ENCODE measurements around the gene KIF18B. TPM values are rescaled to one million over a fixed set of nuclear protein-coding genes. Genes with fewer than 3 reads are reported as not detected.

Gene KIF18B
- total and polyA plus RNA-seq, 2 of the 13 experiments (the other 11 are each of a cell fraction or from before 2014, with no cell fraction given): 15.2 to 15.3 TPM

GRCh38 chr17:44911133-44912001 is 36.2 kb downstream of the KIF18B start:
- Histone ChIP-seq H3K4me3 (replicated peaks in 1 of 3; ENCODE audit: insufficient read depth in 1 of 3, low read depth in 2 of 3, low read length in 3 of 3) (peak overlapping the region; percentile 29 to 63 (median 52); a peak in 4 of 6 replicates), H3K4me2 (ENCODE audit: low read depth, low read length) (peak overlapping the region; percentile 76), H3K27ac (ENCODE audit: extremely low read length, insufficient read depth, low read length) (no peak overlapping the region), H3K4me1 (ENCODE audit: insufficient read depth, low read length) (peaks cover 69% of the 10 kb centered on the region), H3K79me2 (ENCODE audit: insufficient read depth, low read length) (no peaks in the 10 kb centered on the region), H3K9ac (ENCODE audit: insufficient read depth, low read depth, low read length) (no peak overlapping the region), H3K9me3 (ENCODE audit: low read length) (no peaks in the 10 kb centered on the region), H2AFZ (ENCODE audit: low read length) (no peak overlapping the region), H3K36me3 (replicated peaks in 1 of 2; ENCODE audit: control insufficient read depth in 1 of 2, insufficient read depth in 2 of 2, low read length in 2 of 2) (no peaks in the 10 kb centered on the region), H4K20me1 (ENCODE audit: insufficient read depth, low read length) (no peaks in the 10 kb centered on the region; the same call in 1 of the 2 replicates), H3K27me3 (ENCODE audit: control insufficient read depth in 1 of 2, insufficient read depth in 2 of 2, low read length in 2 of 2) (peaks cover 10 to 51% of the 10 kb centered on the region in 2 experiments; a peak in 4 of 5 replicates)
- ChIA-PET POLR2A (interaction anchor here (0.7 to 1.3 kb wide), 3 partner anchors 9 to 108 kb away, joined by 3 to 5 read pairs (median 3); partner anchors contain the start of gene EFTUD2), CTCF (ENCODE audit: low intra/inter-chr PET ratio, low total read pairs) (interaction anchor here (1.1 to 1.5 kb wide), 3 partner anchors 105 to 110 kb away, joined by 3 to 10 read pairs (median 4); no protein-coding TSS in a partner anchor)
- FAIRE-seq: peak; percentile 93
- 18% methylated on average over 7 of the region's 56 CpGs for WGBS (ENCODE audit: low lambda C conversion rate)
- no TSS peak for BruUV-seq (replicated peaks)
- ATAC-seq: peak; percentile 86
- intact Hi-C loops (cut with micrococcal nuclease; ENCODE audit: unreplicated experiment): no loop called here
- DNase-seq (ENCODE audit: low spot score): peak; percentile 74
- in situ Hi-C loops (cut with HindIII; ENCODE audit: extremely low pct_ligation_motif_present, low pct_unique_long_range_greater_than_20kb): no loop called here
- TF ChIP-seq ZZZ3 (CRISPR knock-in tag; IDR thresholded peaks at IDR 0.05; ENCODE audit: borderline replicate concordance): no peak
- TF ChIP-seq ZNF644 (CRISPR knock-in tag; IDR thresholded peaks at IDR 0.05; ENCODE audit: low read depth): peak; percentile 42; the same call in 1 of the 2 replicates
- 0 out of 2 replicates have a peak, but pooled peaks have one; percentile 49 for TF ChIP-seq KLF13 (CRISPR knock-in tag; IDR thresholded peaks at IDR 0.05)
- no peak for TF ChIP-seq ZNF207 (IDR thresholded peaks at IDR 0.05; ENCODE audit: borderline replicate concordance)
- TF ChIP-seq ZBTB40 (IDR thresholded peaks at IDR 0.05): no peak
- 0 out of 2 replicates have a peak, but pooled peaks have one; percentile 26 for TF ChIP-seq ZBTB40 (CRISPR knock-in tag; IDR thresholded peaks at IDR 0.05)
- no peak for TF ChIP-seq ZFYVE20 (CRISPR knock-in tag; IDR thresholded peaks at IDR 0.05; ENCODE audit: borderline replicate concordance, low read depth)
- TF ChIP-seq LCORL (IDR thresholded peaks at IDR 0.05): no peak
- peak; percentile 53 for TF ChIP-seq LCORL (CRISPR knock-in tag; IDR thresholded peaks at IDR 0.05)
- no peak for TF ChIP-seq ZNF234 (CRISPR knock-in tag; conservative IDR thresholded peaks at IDR 0.05)
- TF ChIP-seq SAP130 (CRISPR knock-in tag; IDR thresholded peaks at IDR 0.05; ENCODE audit: low read depth): peak; percentile 52
- TF ChIP-seq NR2C2 (CRISPR knock-in tag; IDR thresholded peaks at IDR 0.05; ENCODE audit: borderline replicate concordance): peak; percentile 64; the same call in 1 of the 2 replicates
- peak; percentile 30; the same call in 1 of the 2 replicates for TF ChIP-seq HIVEP1 (CRISPR knock-in tag; IDR thresholded peaks at IDR 0.05)
- no peak for TF ChIP-seq ZNF256 (CRISPR knock-in tag; conservative IDR thresholded peaks at IDR 0.05)
- TF ChIP-seq ZNF556 (CRISPR knock-in tag; IDR thresholded peaks at IDR 0.05; ENCODE audit: borderline replicate concordance): peak; percentile 92; the same call in 1 of the 2 replicates
- TF ChIP-seq ZNF124 (CRISPR knock-in tag; IDR thresholded peaks at IDR 0.05): peak; percentile 54; the same call in 1 of the 2 replicates
